22Rv1 (cell line): ENCODE data around the gene FSIP1.

ENCODE experiments used
- H3K27ac ChIP-seq: fragments of 450-650 bp; 2 replicates; pipeline ENCODE4 v1.5.1; 2017
- CTCF ChIP-seq: fragments of 450-650 bp; IDR thresholded peaks from 2 replicates; pipeline ENCODE4 v1.5.1; 2017; ENCODE audit warnings: mild to moderate bottlenecking
- ZFX ChIP-seq: fragments of 450-650 bp; IDR thresholded peaks from 2 replicates; pipeline ENCODE4 v1.6.1; 2017; ENCODE audit warnings: antibody characterized with exemption, borderline replicate concordance

The FSIP1 gene

GRCh38 chr15:39595338-39596221 is 187.1 kb downstream of the FSIP1 start:
- TF ChIP-seq ZFX = no peak
- no peak for TF ChIP-seq CTCF
- 0 out of 2 replicates have a peak overlapping the region, but pooled peaks have one; percentile 6 for H3K27ac ChIP-seq

- no peak for TF ChIP-seq CTCF
- TF ChIP-seq ZFX = no peak
- H3K27ac ChIP-seq = no peak overlapping the region
Measured at GRCh38 chr15:39594446-39595337, 187.9 kb downstream of the FSIP1 start.

GRCh38 chr15:39593656-39594445 is 188.8 kb downstream of the FSIP1 start:
- no peak overlapping the region for H3K27ac ChIP-seq
- no peak for TF ChIP-seq ZFX
- TF ChIP-seq CTCF = no peak

GRCh38 chr15:39593071-39593655 is 189.5 kb downstream of the FSIP1 start:
- no peak overlapping the region for H3K27ac ChIP-seq
- TF ChIP-seq CTCF (no peak), ZFX (no peak)

- H3K27ac ChIP-seq = no peak overlapping the region
- TF ChIP-seq CTCF (no peak), ZFX (no peak)
Measured at GRCh38 chr15:39592500-39592899, 190.1 kb downstream of the FSIP1 start.

- no peak for TF ChIP-seq CTCF
- no peak for TF ChIP-seq ZFX
- H3K27ac ChIP-seq = no peak overlapping the region
Measured at GRCh38 chr15:39591896-39592315, 190.7 kb downstream of the FSIP1 start.
